Measurements from ENCODE around the gene WIPI1.
"Not testable (repeated sequence)": the region's sequence is repeated elsewhere in the genome, so short reads cannot be mapped to it uniquely, and the experiment has no call there.

Gene WIPI1

DNA sequence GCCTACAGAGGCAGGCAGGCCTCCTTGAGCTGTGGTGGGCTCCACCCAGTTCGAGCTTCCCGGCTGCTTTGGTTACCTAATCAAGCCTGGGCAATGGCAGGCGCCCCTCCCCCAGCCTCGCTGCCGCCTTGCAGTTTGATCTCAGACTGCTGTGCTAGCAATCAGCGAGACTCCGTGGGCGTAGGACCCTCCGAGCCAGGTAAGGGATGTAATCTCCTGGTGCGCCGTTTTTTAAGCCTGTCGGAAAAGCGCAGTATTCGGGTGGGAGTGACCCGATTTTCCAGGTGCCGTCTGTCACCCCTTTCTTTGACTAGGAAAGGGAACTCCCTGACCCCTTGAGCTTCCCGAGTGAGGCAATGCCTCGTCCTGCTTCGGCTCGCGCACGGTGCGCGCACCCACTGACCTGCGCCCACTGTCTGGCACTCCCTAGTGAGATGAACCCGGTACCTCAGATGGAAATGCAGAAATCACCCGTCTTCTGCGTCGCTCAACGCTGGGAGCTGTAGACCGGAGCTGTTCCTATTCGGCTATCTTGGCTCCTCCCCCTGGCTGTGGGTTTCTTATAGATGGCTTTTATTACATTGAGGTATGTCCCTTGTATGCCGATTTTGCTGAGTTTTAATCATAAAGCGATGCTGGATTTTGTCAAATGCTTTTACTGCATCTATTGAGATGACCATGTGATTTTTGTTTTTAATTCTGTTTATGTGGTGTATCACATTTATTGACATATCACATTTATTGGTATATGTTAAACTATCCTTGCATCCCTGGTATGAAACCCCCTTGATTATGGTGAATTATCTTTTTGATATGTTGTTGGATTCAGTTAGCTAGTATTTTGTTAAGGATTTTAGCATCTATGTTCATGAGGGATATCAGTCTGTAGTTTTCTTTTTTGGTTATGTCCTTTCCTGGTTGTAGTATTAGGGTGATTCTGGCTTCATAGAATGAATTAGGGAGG is 43.4 kb downstream of the WIPI1 start:
- not testable (repeated sequence) for DNase-seq (ENCODE audit: low spot score)

- DNase-seq (ENCODE audit: low spot score) = not testable (repeated sequence)
Measured at GRCh38 chr17:68407656-68408055, 49.6 kb downstream of the WIPI1 start.

GRCh38 chr17:68403837-68404236 is 53.5 kb downstream of the WIPI1 start:
- not testable (repeated sequence) for DNase-seq (ENCODE audit: low spot score)

GRCh38 chr17:68403122-68403521 is 54.2 kb downstream of the WIPI1 start:
- DNase-seq (ENCODE audit: low spot score) = no peak

GRCh38 chr17:68401288-68401687 is 56.0 kb downstream of the WIPI1 start:
- no peak for DNase-seq (ENCODE audit: low spot score)

DNA sequence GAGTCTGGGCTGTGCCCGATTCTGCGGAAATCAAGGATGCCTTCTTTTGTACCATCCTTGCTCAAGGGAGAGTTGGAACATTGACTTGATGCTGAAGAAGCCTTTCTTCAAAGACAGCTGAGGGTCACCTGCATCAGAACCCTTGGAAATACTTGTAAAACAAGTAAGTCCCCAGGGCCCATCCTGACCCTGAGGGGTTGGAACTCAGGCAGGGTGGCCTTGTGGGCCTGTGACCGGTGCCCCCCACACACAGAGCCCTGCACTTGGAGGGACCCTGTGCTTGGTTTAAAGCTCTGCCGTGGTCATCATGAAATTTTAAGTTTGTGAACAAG is 56.9 kb downstream of the WIPI1 start:
- DNase-seq (ENCODE audit: low spot score) = no peak

GRCh38 chr17:68399638-68400403 is 57.5 kb downstream of the WIPI1 start:
- no peak for DNase-seq (ENCODE audit: low spot score)

- peak; percentile 69 for DNase-seq (ENCODE audit: low spot score)
Measured at GRCh38 chr17:68398691-68399637, 58.3 kb downstream of the WIPI1 start.

GRCh38 chr17:68397108-68397536 is 60.2 kb downstream of the WIPI1 start:
- no peak for DNase-seq (ENCODE audit: low spot score)

GRCh38 chr17:68396226-68397107 is 60.8 kb downstream of the WIPI1 start:
- DNase-seq (ENCODE audit: low spot score) = no peak

DNA sequence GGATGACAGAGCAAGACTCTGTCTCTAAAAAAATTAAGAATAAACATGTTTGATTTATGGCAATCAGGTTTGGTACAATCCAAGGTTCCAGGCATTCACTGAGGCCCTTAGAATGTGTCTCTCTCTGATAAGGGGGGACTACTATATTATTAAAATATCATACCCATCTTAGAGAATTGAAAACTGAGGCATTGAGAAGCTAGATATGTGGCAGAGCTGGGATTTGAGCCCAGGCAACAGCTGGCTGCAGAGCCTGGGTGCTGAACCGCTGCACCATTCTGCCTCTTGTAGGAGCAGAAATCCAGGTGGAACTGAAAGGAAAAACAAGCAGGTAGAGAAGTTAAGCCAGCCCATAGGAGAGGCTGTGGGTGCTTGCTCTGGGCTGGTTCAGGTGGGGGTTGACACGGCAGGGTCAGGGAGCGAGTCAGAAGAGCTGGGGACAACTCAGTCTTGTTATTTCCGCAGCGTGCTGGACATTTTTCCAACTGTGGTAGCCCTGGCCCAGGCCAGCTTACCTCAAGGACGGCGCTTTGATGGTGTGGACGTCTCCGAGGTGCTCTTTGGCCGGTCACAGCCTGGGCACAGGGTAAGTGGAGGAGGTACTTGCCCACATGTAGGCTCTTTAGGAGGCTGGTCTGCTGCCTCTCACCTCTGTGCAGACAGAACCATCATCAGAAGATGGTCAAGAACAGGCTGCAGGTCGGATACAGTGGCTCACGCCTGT is 62.5 kb downstream of the WIPI1 start:
- DNase-seq (ENCODE audit: low spot score) = no peak

GRCh38 chr17:68391561-68392268 is 65.6 kb downstream of the WIPI1 start:
- no peak for DNase-seq (ENCODE audit: low spot score)

DNA sequence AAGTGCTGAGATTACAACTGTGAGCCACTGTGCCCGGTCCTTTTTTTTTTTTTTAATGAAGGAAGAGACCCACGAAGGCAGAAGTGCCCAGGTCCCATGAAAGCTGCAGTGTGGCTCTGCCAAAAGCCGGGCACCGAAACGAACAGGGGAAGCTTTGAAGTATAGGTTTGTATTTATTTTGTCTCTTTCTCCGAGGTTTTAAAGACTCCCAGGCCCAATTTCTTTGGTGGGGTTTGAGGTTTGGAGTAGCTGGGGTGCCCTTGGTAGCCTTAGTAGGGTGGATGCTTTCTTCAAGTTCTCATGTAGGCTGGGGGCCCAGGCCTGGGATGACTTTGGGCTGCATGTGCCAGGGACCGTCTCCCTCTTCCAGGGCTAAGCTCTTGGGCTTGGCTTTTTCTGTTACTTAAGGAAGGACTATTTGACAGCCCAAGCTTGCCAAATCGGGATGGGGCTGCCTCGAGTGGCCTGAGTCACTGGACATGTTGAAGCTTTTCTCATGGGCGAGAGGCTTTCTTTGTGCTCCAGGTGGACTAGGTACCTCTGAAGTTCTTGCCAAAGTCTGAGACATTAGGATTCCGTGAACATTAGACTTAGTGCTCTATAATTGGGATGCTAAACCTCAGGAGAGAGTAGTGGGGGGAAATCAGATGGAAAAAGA is 66.3 kb downstream of the WIPI1 start:
- DNase-seq (ENCODE audit: low spot score) = no peak

GRCh38 chr17:68389041-68389440 is 68.3 kb downstream of the WIPI1 start:
- no peak for DNase-seq (ENCODE audit: low spot score)

GRCh38 chr17:68387435-68388218 is 69.7 kb downstream of the WIPI1 start:
- DNase-seq (ENCODE audit: low spot score) = no peak

GRCh38 chr17:68385490-68386215 is 71.6 kb downstream of the WIPI1 start:
- DNase-seq (ENCODE audit: low spot score) = no peak

- DNase-seq (ENCODE audit: low spot score) = no peak
Measured at GRCh38 chr17:68384941-68385340, 72.4 kb downstream of the WIPI1 start.

GRCh38 chr17:68384471-68384870 is 72.8 kb downstream of the WIPI1 start:
- no peak for DNase-seq (ENCODE audit: low spot score)

All from germinal center (tissue), 1 donor.